Stimulated activated naive CD4-positive, alpha-beta T cell (primary cell): ENCODE measurements around the gene NUPR1.
"Not testable (repeated sequence)": the region's sequence is repeated elsewhere in the genome, so short reads cannot be mapped to it uniquely, and the experiment has no call there.

Experiments used
- DNase-seq, 6 experiments: peaks; one replicate each; lab custom pipeline; 2025; lab: John Stamatoyannopoulos, UW

NUPR1 gene

GRCh38 chr16:28538733-28539596 is at the start of gene NUPR1:
Gene NUPR1, minus strand, starts transcription at chr16:28538974. Its CDS starts 67 bp downstream, at chr16:28538907.
- DNase-seq: no peak

GRCh38 chr16:28587386-28587785 is 48.6 kb upstream of the NUPR1 start:
- DNase-seq: no peak

GRCh38 chr16:28586466-28586865 is 47.7 kb upstream of the NUPR1 start:
- no peak for DNase-seq

DNA sequence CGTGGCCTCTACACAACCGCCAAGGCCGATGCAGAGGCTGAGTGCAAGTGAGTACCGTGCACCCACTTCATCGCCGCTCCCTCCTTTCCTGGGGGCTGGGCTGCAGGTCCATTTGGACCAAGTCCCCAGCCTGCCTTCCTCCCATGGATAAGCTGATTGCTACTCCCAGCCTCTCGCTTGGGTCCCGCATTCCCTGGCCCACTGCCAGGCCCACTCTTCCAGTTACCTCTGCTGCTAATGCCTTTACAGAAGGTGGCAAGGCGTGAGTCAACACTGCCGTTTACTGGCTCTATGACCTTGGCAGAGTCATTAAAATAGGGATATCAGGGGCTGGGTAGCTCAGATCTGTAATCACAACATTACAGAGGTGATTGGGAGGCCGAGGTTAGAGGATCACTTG is 46.9 kb upstream of the NUPR1 start:
- DNase-seq: no peak

GRCh38 chr16:28580726-28581315 is 42.0 kb upstream of the NUPR1 start:
- DNase-seq: no peak

- no peak for DNase-seq
Measured at GRCh38 chr16:28575446-28576109, 36.8 kb upstream of the NUPR1 start.

DNA sequence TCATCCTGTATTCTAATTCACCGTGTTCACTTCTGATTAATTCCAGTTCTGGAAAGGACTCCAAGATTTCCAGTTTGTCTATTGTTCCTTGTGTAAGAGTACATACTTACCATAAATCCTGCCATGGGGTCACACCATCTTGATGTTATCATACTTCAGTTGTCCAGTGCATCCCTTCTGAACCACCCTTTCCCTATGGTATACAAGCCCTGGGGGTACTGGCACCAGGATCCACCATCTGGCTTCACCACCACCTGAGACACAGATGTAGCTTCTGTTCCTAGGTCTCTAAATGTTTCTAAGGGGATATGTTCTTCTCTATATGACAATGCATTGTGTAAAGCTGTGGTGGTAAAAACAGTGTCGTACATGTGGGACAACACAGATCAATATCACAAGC is 36.2 kb upstream of the NUPR1 start:
- DNase-seq: no peak

- DNase-seq: no peak
Measured at GRCh38 chr16:28573738-28574718, 35.3 kb upstream of the NUPR1 start.

GRCh38 chr16:28572696-28573510 is 34.1 kb upstream of the NUPR1 start:
- DNase-seq: no peak

GRCh38 chr16:28569968-28570752 is 31.4 kb upstream of the NUPR1 start:
- DNase-seq: no peak

- DNase-seq: no peak
Measured at GRCh38 chr16:28569021-28569420, 30.2 kb upstream of the NUPR1 start.

GRCh38 chr16:28567292-28567691 is 28.5 kb upstream of the NUPR1 start:
- no peak for DNase-seq

GRCh38 chr16:28566233-28566925 is 27.6 kb upstream of the NUPR1 start:
- DNase-seq: not testable (repeated sequence)

DNA sequence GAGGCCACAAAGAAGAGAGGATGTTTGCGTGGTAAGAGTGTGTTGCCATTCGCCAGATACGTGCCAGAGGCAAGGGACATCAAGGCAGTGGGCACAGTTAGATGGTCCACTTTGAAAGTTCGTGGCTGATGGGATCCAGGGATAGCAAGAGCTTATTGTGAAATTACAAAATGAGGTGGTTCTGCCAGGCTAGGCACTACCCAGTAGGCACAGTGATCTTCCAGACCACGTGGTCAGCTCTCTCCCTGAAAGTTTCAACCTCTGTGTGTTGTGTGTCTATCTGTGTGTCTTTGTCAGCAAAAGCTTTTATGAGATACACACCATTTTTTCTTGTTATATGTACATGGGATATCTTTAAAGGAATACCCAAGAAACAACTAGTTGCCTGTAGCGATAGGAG is 24.4 kb upstream of the NUPR1 start:
- DNase-seq: no peak

DNA sequence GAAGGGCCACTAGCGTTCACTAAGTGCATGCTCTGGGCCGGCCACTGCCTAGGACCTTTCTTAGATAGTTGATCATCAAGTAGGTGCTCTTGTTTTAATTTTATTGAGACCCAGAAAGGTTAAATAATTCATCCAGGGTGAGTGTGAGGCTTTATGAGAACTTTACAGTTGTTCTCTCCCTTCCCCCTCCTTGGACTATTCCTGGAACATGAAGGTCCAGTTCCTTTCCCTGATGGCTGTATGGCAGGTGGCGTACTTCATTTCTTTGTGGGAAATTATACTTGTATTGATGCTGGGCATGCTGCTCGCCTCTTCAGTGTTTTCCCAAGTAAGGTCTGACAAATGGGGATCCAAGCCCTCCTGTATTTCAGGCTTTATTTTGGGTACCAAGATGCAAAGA is 23.4 kb upstream of the NUPR1 start:
- no peak for DNase-seq

- DNase-seq: no peak
Measured at GRCh38 chr16:28561557-28562187, 22.9 kb upstream of the NUPR1 start.

DNA sequence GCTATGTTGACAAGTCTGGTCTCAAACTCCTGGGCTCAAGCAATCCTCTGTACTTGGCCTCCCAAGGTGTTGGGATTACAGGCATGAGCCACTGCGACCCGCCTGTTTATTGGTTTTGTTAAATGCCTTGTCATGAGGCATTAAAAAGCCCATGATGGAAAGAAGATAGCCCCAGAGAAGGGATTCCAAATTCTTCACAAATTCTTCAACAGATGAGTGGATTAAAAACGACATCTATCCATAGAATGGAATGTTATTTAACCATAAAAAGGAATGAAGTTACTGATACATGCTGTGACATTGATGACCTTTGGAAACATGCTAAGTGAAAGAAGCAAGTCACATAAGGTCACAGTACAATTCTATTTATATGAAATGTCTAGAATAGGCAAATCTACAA is 19.7 kb upstream of the NUPR1 start:
- no peak for DNase-seq

- DNase-seq: no peak
Measured at GRCh38 chr16:28556914-28557320, 18.1 kb upstream of the NUPR1 start.

DNA sequence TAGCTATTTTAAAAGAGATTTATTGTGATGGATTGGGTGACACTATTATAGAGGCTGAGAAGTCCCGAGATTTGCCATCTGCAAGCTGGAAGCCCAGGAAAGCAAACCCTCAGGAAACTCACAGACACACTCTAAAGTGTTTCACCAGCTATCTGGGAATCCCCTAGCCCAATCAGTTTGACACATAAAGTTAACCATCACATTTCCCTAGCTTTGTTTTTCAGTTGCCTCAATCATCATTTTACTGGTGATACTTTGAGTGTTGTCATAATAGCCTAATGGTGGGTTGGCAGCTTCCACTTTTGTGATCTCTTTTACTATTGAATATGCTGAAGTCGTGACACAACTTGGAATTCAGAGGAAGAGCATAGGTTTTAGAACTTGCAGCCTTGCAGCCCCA is 16.8 kb upstream of the NUPR1 start:
- no peak for DNase-seq
